GM18870 (cell line): Measurements from ENCODE around the gene DLG2.

Source experiments
- ATAC-seq: cut with Tn5 transposase; IDR thresholded peaks from one replicate; pipeline ENCODE4 v1.9.1; 2021; ENCODE audit warnings: moderate library complexity; ENCODE audit not compliant: unreplicated experiment

The DLG2 gene

GRCh38 chr11:83721263-83721662 lies 1905.9 kb downstream of the DLG2 start:
- ATAC-seq, result no peak

- ATAC-seq, result no peak
Observed at GRCh38 chr11:83720675-83721074, 1906.5 kb downstream of the DLG2 start.

- no peak for ATAC-seq
Observed at GRCh38 chr11:83717537-83717936, 1909.6 kb downstream of the DLG2 start.

GRCh38 chr11:83715927-83716535 lies 1911.1 kb downstream of the DLG2 start:
- ATAC-seq, result no peak

GRCh38 chr11:83713708-83714107 lies 1913.4 kb downstream of the DLG2 start:
- no peak for ATAC-seq

- ATAC-seq, result no peak
Observed at GRCh38 chr11:83711106-83711527, 1916.0 kb downstream of the DLG2 start.

GRCh38 chr11:83709434-83709833 lies 1917.7 kb downstream of the DLG2 start:
- ATAC-seq, result no peak

- ATAC-seq, result no peak
Observed at GRCh38 chr11:83706566-83706965, 1920.6 kb downstream of the DLG2 start.

- ATAC-seq, result no peak
Observed at GRCh38 chr11:83702796-83703195, 1924.3 kb downstream of the DLG2 start.

GRCh38 chr11:83697518-83697917 lies 1929.6 kb downstream of the DLG2 start:
- ATAC-seq, result no peak

GRCh38 chr11:83695046-83695445 lies 1932.1 kb downstream of the DLG2 start:
- no peak for ATAC-seq

GRCh38 chr11:83694191-83694910 lies 1932.8 kb downstream of the DLG2 start:
- no peak for ATAC-seq

GRCh38 chr11:83693306-83693992 lies 1933.7 kb downstream of the DLG2 start:
- ATAC-seq, result no peak

GRCh38 chr11:83692675-83693074 lies 1934.5 kb downstream of the DLG2 start:
- ATAC-seq, result no peak

- ATAC-seq, result no peak
Observed at GRCh38 chr11:83691451-83691950, 1935.6 kb downstream of the DLG2 start.

- no peak for ATAC-seq
Observed at GRCh38 chr11:83689144-83689780, 1937.9 kb downstream of the DLG2 start.

- ATAC-seq, result no peak
Observed at GRCh38 chr11:83687787-83688186, 1939.4 kb downstream of the DLG2 start.

GRCh38 chr11:83685730-83686129 lies 1941.4 kb downstream of the DLG2 start:
- no peak for ATAC-seq

- ATAC-seq, result no peak
Observed at GRCh38 chr11:83684071-83684470, 1943.1 kb downstream of the DLG2 start.

- ATAC-seq, result peak; percentile 98
Observed at GRCh38 chr11:83682611-83682973, 1944.6 kb downstream of the DLG2 start.

GRCh38 chr11:83681906-83682610 lies 1945.1 kb downstream of the DLG2 start:
- ATAC-seq, result no peak
